Heart right ventricle (tissue), 16 donors: ENCODE results near the gene MTA3. TPM values are rescaled to one million over a fixed set of nuclear protein-coding genes. Genes with fewer than 3 reads are reported as not detected.

Experiments used
- ATAC-seq, 8 donors: fragments of 200-7000 bp; cut with Tn5 transposase; one replicate each; pipeline ENCODE4 v1.9.1; 2020; ENCODE audit warnings: mild to moderate bottlenecking in 8 of 8, moderate library complexity in 8 of 8, moderate number of reproducible peaks in 1 of 8
- DNase-seq, 2 donors: peaks; one replicate each; pipeline ENCODE4 v3.0.0-alpha.2; 2020
- H3K27ac ChIP-seq, 10 donors: fragments of 200-600 bp; sonication (generic) in 2 of 10; one replicate each; pipeline versions ENCODE4 v1.5.0 to v1.8.0; 2020 to 2022; ENCODE audit warnings: mild to moderate bottlenecking in 3 of 10
- H3K27me3 ChIP-seq, 7 donors: fragments of 200-600 bp; one replicate each; pipeline ENCODE4 v1.8.0; 2021 to 2022; ENCODE audit warnings: mild to moderate bottlenecking in 2 of 7
- H3K36me3 ChIP-seq, 9 donors: fragments of 200-600 bp; sonication (generic) in 1 of 9; one replicate each; pipeline versions ENCODE4 v1.5.0 to v1.8.0; 2020 to 2022; ENCODE audit warnings: mild to moderate bottlenecking in 2 of 9
- H3K4me1 ChIP-seq, 9 donors: fragments of 200-600 bp; sonication (generic) in 1 of 9; one replicate each; pipeline versions ENCODE4 v1.5.0 to v1.8.0; 2020 to 2022; ENCODE audit warnings: mild to moderate bottlenecking in 4 of 9
- H3K4me3 ChIP-seq, 10 donors: fragments of 200-600 bp; sonication (generic) in 2 of 10; one replicate each; pipeline versions ENCODE4 v1.5.0 to v1.8.0; 2020 to 2022; ENCODE audit warnings: mild to moderate bottlenecking in 7 of 10, moderate library complexity in 2 of 10
- H3K9me3 ChIP-seq, 11 donors: fragments of 200-600 bp in 10 of 11; sonication (generic) in 2 of 11; one replicate each; pipeline versions ENCODE4 v1.5.0 to v1.8.0; 2013 to 2022; ENCODE audit warnings: mild to moderate bottlenecking in 2 of 11, control low read depth in 1 of 11, moderate library complexity in 1 of 11
- WGBS, 2 donors: extraction: QIAGEN DNeasy Blood & Tissue Kit; methylation state at CpG; one replicate each; pipeline ENCODE4 v1.1.7; 2013; ENCODE audit warnings: inconsistent platforms in 1 of 2; 5-methylcytosine and 5-hydroxymethylcytosine counted together
- intact Hi-C, 10 donors: fragments of 100-400 bp; cut with DNase I; formaldehyde crosslinking; loops; one replicate each; pipeline versions ENCODE4 v1.11.1 to v1.14.2; 2022
- polyA plus RNA-seq, 2 donors: library from polyadenylated mRNA; stranded (reverse); fragments of 200-250 nt; gene quantifications; one replicate each; pipeline ENCODE4 v1.2.3, GENCODE V29; 2013
- total RNA-seq, 10 donors: library from RNA; stranded (reverse); fragmentation: NEBNext Ultra II Directional in 3 of 10; extraction: Animal tissue kit (Norgen Biotek cat#: 25700) in 3 of 10; gene quantifications; one replicate each; pipeline versions ENCODE4 v1.2.1 to v1.2.4, GENCODE V29; 2021 to 2023
- TF ChIP-seq, protein P1 (sequence below), 9 donors: fragments of 200-600 bp; sonication (generic) in 2 of 9; IDR thresholded peaks; one replicate each; pipeline versions ENCODE4 v1.5.0 to v1.8.0; 2021 to 2022; ENCODE audit warnings: antibody characterized with exemption in 9 of 9, mild to moderate bottlenecking in 5 of 9, moderate library complexity in 1 of 9
- donor health status: Arrhythmogenic right ventricular cardiomyopathy.
- donor health status: ischemic (EF 13 %, LVEDD 7.1; RV severe dilation, severe dysfunction).
- donor health status: healthy with polysubstance abuse.
- donor health status: DM: no; HTN: yes; CAD: no.
- donor health status: DM: no; HTN: no; CAD: no.
- donor health status: ischemic (EF 25% LVEDD 6.9; RV normal size, moderate dysfunction).
- donor health status: ischemic (EF 25% LVEDD 5.7; RV mildly dilated, moderate dysfunction).
- donor health status: healthy.
- donor health status: DM: yes; HTN: yes; CAD: no.
- donor health status: Ischemic cardiomyopathy.
- donor health status: ischemic (EF 35%, LVEDD 5.7; RV mildly dilated, moderate dysfunction).
- donor health status: nonischemic (EF 11% LVEDD 7.7; RV severe dilation, severe dysfunction).
- donor health status: DM: yes; HTN: yes; CAD: no.
- donor health status: PGD.
- donor health status: ischemic (EF 29% LVEDD 5.4; RV normal size, mild dysfunction).
- donor health status: nonischemic (EF 23%, LVEDD 6.1; RV moderate dilation, normal function).

MTA3 gene
- total and polyA plus RNA-seq, 12 donors: 11.2 to 29.4 (median 21.9) TPM

DNA sequence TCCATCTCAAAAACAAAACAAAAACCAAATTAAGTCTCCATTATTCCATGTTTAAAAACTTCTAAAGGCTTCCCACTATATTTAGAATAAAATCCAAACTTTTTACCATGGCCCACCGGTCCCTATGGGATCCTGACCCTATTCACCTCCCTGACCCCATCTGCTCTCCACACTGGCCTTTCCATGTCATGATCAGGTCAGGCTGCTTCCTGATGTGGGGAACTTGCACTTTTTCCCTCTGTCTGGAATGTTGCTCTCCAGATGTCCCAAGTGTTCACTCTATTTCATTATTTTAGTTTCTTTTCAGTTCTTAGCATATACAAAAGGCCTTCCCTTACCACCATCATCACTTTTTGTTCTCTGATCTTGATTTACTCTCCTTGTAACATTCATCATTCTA lies 7.5 kb upstream of the MTA3 start:
- H3K27ac ChIP-seq: no peak overlapping the region
- intact Hi-C loops: no loop called here
- no peak overlapping the region for H3K4me3 ChIP-seq
- no peaks in the 10 kb centered on the region for H3K36me3 ChIP-seq
- no peak for DNase-seq
- no peaks in the 10 kb centered on the region for H3K4me1 ChIP-seq
- 47 to 68% methylated on average over 1 of the region's 1 CpG for WGBS, 2 donors
- no peak for ATAC-seq
- H3K9me3 ChIP-seq: no peaks in the 10 kb centered on the region
- no peaks in the 10 kb centered on the region for H3K27me3 ChIP-seq
- TF ChIP-seq, protein P1, sequence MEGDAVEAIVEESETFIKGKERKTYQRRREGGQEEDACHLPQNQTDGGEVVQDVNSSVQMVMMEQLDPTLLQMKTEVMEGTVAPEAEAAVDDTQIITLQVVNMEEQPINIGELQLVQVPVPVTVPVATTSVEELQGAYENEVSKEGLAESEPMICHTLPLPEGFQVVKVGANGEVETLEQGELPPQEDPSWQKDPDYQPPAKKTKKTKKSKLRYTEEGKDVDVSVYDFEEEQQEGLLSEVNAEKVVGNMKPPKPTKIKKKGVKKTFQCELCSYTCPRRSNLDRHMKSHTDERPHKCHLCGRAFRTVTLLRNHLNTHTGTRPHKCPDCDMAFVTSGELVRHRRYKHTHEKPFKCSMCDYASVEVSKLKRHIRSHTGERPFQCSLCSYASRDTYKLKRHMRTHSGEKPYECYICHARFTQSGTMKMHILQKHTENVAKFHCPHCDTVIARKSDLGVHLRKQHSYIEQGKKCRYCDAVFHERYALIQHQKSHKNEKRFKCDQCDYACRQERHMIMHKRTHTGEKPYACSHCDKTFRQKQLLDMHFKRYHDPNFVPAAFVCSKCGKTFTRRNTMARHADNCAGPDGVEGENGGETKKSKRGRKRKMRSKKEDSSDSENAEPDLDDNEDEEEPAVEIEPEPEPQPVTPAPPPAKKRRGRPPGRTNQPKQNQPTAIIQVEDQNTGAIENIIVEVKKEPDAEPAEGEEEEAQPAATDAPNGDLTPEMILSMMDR (IDR thresholded peaks at IDR 0.05): no peak

DNA sequence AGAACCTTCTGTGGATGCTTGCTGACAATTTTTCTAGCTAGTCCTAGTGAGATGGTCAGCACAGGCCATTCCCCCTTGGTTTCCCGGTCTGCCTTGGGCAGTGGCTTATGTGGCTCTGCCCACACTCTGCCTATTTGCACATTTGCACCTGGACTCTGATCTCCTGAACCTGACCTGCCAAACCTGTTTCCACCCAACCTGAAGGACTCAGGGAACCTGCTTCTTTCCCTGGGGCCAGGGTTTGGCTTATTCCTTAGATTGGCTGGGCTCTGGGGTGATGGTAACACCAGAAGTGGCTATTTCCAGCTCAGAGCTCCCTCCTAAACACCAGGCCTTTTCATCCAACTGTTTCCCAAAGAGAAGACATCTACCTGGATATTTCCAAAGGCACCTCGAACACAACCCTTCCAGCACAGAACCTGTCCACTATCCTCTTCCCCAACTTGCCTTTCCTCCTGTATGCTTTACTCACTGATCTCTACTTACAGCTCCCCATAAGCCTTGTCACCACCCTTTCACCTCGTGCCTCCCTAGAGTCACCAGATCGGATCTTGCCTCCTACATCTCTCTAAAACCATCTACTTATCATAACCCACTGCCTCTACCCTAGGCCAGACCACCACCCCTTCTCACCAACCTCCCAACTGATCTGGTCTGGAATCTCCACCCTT lies 5.8 kb upstream of the MTA3 start:
- DNase-seq (no peak), ATAC-seq (no peak)
- intact Hi-C loops: no loop called here
- Histone ChIP-seq H3K4me1 (peaks cover 0 to 9% (median 0%) of the 10 kb centered on the region in 9 donors), H3K36me3 (no peaks in the 10 kb centered on the region), H3K27me3 (no peaks in the 10 kb centered on the region), H3K9me3 (no peaks in the 10 kb centered on the region), H3K4me3 (no peak overlapping the region), H3K27ac (no peak overlapping the region)
- WGBS, 2 donors: 88% methylated on average over 4 of the region's 4 CpGs
- TF ChIP-seq, protein P1 (IDR thresholded peaks at IDR 0.05): no peak

DNA sequence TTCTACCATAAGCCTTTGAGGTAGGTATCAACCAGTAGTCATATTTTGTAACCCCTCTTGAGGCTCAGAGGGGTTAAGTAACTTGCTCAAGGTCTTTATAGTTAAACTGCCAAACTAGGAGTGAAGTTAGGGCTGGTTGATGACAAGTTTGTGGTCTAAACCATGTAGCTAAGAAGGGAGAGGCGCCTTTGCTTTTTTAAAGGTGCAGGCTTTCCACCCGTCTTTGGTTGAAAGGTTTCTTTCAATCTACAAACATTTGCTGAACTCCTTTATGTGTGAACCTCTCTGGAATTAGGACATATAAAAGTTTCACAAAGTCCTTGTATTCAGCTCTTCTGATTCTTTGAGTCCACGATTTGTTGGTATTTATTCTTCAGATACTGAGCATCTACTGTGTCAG lies 2.4 kb upstream of the MTA3 start:
- Histone ChIP-seq H3K4me1 (peaks cover 0 to 28% (median 15%) of the 10 kb centered on the region in 9 donors), H3K9me3 (no peaks in the 10 kb centered on the region), H3K36me3 (peaks cover 0 to 8% (median 0%) of the 10 kb centered on the region in 9 donors), H3K27ac (no peak overlapping the region), H3K4me3 (no peak overlapping the region), H3K27me3 (no peaks in the 10 kb centered on the region)
- intact Hi-C loops: no loop called here
- TF ChIP-seq, protein P1 (IDR thresholded peaks at IDR 0.05): no peak
- WGBS, 2 donors: 92 to 94% methylated on average over 3 of the region's 3 CpGs
- ATAC-seq (no peak), DNase-seq (no peak)

DNA sequence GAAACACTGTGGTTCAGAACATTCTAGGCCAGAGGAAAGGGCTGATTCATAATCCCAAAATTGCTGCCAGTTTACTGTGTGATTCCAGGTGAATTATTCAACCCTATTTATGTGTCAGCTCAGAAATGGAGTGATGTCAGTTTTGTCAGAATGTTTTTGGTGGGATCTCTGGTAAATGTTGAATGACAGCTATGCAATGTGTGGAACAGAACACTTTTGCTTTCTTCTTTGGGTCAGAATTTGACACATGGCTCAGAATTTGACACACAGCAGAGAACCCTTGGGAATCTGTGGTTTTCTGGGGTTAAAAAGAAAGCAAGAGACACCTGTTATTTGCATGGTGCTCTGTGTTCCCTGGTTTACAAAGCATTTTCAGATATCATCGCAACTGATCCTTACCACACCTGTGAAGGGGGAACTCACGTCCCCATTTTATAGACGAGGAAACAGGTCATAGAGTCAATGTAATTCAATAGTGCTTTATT lies 1.6 kb upstream of the MTA3 start:
- ATAC-seq: no peak
- TF ChIP-seq, protein P1 (IDR thresholded peaks at IDR 0.05): no peak
- Histone ChIP-seq H3K4me3 (no peak overlapping the region), H3K4me1 (peaks cover 0 to 28% (median 15%) of the 10 kb centered on the region in 9 donors), H3K27me3 (no peaks in the 10 kb centered on the region), H3K27ac (peak overlapping the region in 3 of 10 donors; percentile 89 to 92 (median 90)), H3K9me3 (no peaks in the 10 kb centered on the region), H3K36me3 (peaks cover 0 to 16% (median 0%) of the 10 kb centered on the region in 9 donors)
- intact Hi-C loops: no loop called here
- DNase-seq: no peak
- WGBS, 2 donors: 84 to 87% methylated on average over 3 of the region's 3 CpGs
